GM21576 (cell line): ENCODE results near the gene EDC3.

Experiments used
- ATAC-seq: cut with Tn5 transposase; IDR thresholded peaks from one replicate; pipeline ENCODE4 v1.9.1; 2021; ENCODE audit warnings: mild to moderate bottlenecking, moderate library complexity; ENCODE audit not compliant: unreplicated experiment

EDC3 gene

DNA sequence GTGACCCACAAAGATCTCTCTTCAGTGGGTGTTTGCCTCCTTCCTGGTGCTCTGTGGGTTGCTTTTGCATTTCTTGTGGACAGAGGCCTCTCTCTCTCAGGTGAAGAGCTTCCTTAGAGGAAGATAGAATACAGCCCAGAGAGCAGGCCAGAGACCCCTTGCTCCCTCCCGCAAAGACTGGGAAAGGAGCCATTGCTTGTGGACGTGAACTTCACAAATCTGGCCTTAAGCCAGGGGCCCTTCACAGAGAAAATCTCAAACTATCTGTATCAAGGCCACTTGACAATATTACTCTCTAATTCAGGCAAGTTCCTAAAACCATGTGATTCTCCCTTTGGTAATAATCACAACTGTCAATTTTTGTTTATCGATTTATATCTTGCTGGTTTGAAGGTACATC, 110.6 kb downstream of the EDC3 start:
- no peak for ATAC-seq

DNA sequence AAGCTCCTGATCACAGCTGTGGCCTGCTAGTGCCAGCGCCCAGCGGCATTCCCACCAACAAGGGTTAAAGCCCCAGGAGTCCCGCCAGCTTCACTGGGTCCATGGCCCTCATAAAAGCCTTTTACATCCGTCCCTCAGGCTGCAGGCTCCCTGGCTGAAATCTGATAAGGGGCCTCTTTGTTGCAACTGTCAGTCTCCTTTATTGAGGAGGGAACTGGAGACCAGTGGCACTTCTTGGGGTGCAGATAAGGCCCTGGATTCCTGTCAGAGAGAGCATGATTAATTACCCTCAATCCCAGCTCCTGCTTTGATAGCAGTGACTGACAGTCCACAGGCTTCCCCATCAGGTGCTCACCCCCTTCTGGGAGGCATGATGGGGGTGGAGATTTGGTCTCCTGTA, 111.0 kb downstream of the EDC3 start:
- ATAC-seq, result no peak

DNA sequence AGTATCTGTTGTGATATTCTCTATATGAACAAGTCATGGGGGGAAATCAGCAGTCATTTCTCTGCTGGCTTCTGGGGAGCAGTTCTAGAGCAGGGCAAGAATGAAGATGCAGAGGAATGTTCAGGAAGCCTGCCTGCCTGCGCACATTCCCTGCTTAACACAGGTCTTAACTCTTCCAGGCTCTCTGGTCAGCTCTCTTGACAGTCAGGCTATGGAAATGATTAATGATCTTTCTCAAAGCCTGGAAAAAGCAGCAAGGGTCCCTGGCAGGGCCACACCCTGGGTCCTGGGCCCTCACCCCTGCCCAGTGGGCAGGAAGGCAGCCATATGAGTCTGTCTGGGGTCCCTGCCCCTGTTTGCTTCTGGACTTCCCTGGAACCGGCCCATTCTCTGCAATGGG, 111.6 kb downstream of the EDC3 start:
- ATAC-seq, result no peak
